Effector CD8-positive, alpha-beta T cell (primary cell): ENCODE results near the gene TM9SF4.
A peak's percentile ranks its signal among the peaks of the same experiment; 100 is the strongest.
"Not testable (repeated sequence)": the region's sequence is repeated elsewhere in the genome, so short reads cannot be mapped to it uniquely, and the experiment has no call there.

Experiments
- DNase-seq: peaks from one replicate; lab custom pipeline; 2025; lab: John Stamatoyannopoulos, UW

Gene TM9SF4

GRCh38 chr20:32089637-32090362 lies 19.7 kb upstream of the TM9SF4 start:
- DNase-seq, result no peak

- DNase-seq, result peak; percentile 64
Measured at GRCh38 chr20:32091888-32092346, 17.6 kb upstream of the TM9SF4 start.

GRCh38 chr20:32098786-32099185 lies 10.7 kb upstream of the TM9SF4 start:
- DNase-seq, result no peak

- DNase-seq, result no peak
Measured at GRCh38 chr20:32108814-32109391, 611 bp upstream of the TM9SF4 start.

GRCh38 chr20:32110173-32110704 lies 725 bp downstream of the TM9SF4 start:
- DNase-seq, result no peak

GRCh38 chr20:32110727-32111126 lies 1.2 kb downstream of the TM9SF4 start:
- DNase-seq, result no peak

GRCh38 chr20:32111156-32111686 lies 1.7 kb downstream of the TM9SF4 start:
- DNase-seq, result no peak

GRCh38 chr20:32111753-32112152 lies 2.2 kb downstream of the TM9SF4 start:
- no peak for DNase-seq

- DNase-seq, result no peak
Measured at GRCh38 chr20:32112841-32113240, 3.3 kb downstream of the TM9SF4 start.

- DNase-seq, result no peak
Measured at GRCh38 chr20:32113591-32114260, 4.2 kb downstream of the TM9SF4 start.

- no peak for DNase-seq
Measured at GRCh38 chr20:32114305-32114960, 4.9 kb downstream of the TM9SF4 start.

GRCh38 chr20:32115211-32115767 lies 5.8 kb downstream of the TM9SF4 start:
- no peak for DNase-seq

GRCh38 chr20:32116079-32116521 lies 6.6 kb downstream of the TM9SF4 start:
- no peak for DNase-seq

GRCh38 chr20:32116796-32117195 lies 7.3 kb downstream of the TM9SF4 start:
- DNase-seq, result not testable (repeated sequence)

- not testable (repeated sequence) for DNase-seq
Measured at GRCh38 chr20:32118427-32118826, 8.9 kb downstream of the TM9SF4 start.

- DNase-seq, result no peak
Measured at GRCh38 chr20:32119734-32120133, 10.2 kb downstream of the TM9SF4 start.

GRCh38 chr20:32121908-32122307 lies 12.4 kb downstream of the TM9SF4 start:
- DNase-seq, result not testable (repeated sequence)

- no peak for DNase-seq
Measured at GRCh38 chr20:32123088-32123487, 13.6 kb downstream of the TM9SF4 start.

- DNase-seq, result no peak
Measured at GRCh38 chr20:32124916-32125454, 15.5 kb downstream of the TM9SF4 start.

GRCh38 chr20:32125506-32125905 lies 16.0 kb downstream of the TM9SF4 start:
- no peak for DNase-seq

- no peak for DNase-seq
Measured at GRCh38 chr20:32126919-32127318, 17.4 kb downstream of the TM9SF4 start.
